Heart right ventricle (tissue), 16 donors: ENCODE measurements around the gene PTPN2. TPM values are rescaled to one million over a fixed set of nuclear protein-coding genes. Genes with fewer than 3 reads are reported as not detected.

Experiments used
- ATAC-seq, 8 donors: fragments of 200-7000 bp; cut with Tn5 transposase; one replicate each; pipeline ENCODE4 v1.9.1; 2020; ENCODE audit warnings: mild to moderate bottlenecking in 8 of 8, moderate library complexity in 8 of 8, moderate number of reproducible peaks in 1 of 8
- DNase-seq, 2 donors: peaks; one replicate each; pipeline ENCODE4 v3.0.0-alpha.2; 2020
- H3K27ac ChIP-seq, 10 donors: fragments of 200-600 bp; sonication (generic) in 2 of 10; one replicate each; pipeline versions ENCODE4 v1.5.0 to v1.8.0; 2020 to 2022; ENCODE audit warnings: mild to moderate bottlenecking in 3 of 10
- H3K27me3 ChIP-seq, 7 donors: fragments of 200-600 bp; one replicate each; pipeline ENCODE4 v1.8.0; 2021 to 2022; ENCODE audit warnings: mild to moderate bottlenecking in 2 of 7
- H3K36me3 ChIP-seq, 9 donors: fragments of 200-600 bp; sonication (generic) in 1 of 9; one replicate each; pipeline versions ENCODE4 v1.5.0 to v1.8.0; 2020 to 2022; ENCODE audit warnings: mild to moderate bottlenecking in 2 of 9
- H3K4me1 ChIP-seq, 9 donors: fragments of 200-600 bp; sonication (generic) in 1 of 9; one replicate each; pipeline versions ENCODE4 v1.5.0 to v1.8.0; 2020 to 2022; ENCODE audit warnings: mild to moderate bottlenecking in 4 of 9
- H3K4me3 ChIP-seq, 10 donors: fragments of 200-600 bp; sonication (generic) in 2 of 10; one replicate each; pipeline versions ENCODE4 v1.5.0 to v1.8.0; 2020 to 2022; ENCODE audit warnings: mild to moderate bottlenecking in 7 of 10, moderate library complexity in 2 of 10
- H3K9me3 ChIP-seq, 11 donors: fragments of 200-600 bp in 10 of 11; sonication (generic) in 2 of 11; one replicate each; pipeline versions ENCODE4 v1.5.0 to v1.8.0; 2013 to 2022; ENCODE audit warnings: mild to moderate bottlenecking in 2 of 11, control low read depth in 1 of 11, moderate library complexity in 1 of 11
- CTCF ChIP-seq, 9 donors: fragments of 200-600 bp; sonication (generic) in 2 of 9; IDR thresholded peaks; one replicate each; pipeline versions ENCODE4 v1.5.0 to v1.8.0; 2021 to 2022; ENCODE audit warnings: antibody characterized with exemption in 9 of 9, mild to moderate bottlenecking in 5 of 9, moderate library complexity in 1 of 9
- whole genome bisulfite sequencing, 2 donors: extraction: QIAGEN DNeasy Blood & Tissue Kit; methylation state at CpG; one replicate each; pipeline ENCODE4 v1.1.7; 2013; ENCODE audit warnings: inconsistent platforms in 1 of 2; 5-methylcytosine and 5-hydroxymethylcytosine counted together
- intact Hi-C, 10 donors: fragments of 100-400 bp; cut with DNase I; formaldehyde crosslinking; loops; one replicate each; pipeline versions ENCODE4 v1.11.1 to v1.14.2; 2022
- polyA plus RNA-seq, 2 donors: library from polyadenylated mRNA; stranded (reverse); fragments of 200-250 nt; gene quantifications; one replicate each; pipeline ENCODE4 v1.2.3, GENCODE V29; 2013
- total RNA-seq, 10 donors: library from RNA; stranded (reverse); fragmentation: NEBNext Ultra II Directional in 3 of 10; extraction: Animal tissue kit (Norgen Biotek cat#: 25700) in 3 of 10; gene quantifications; one replicate each; pipeline versions ENCODE4 v1.2.1 to v1.2.4, GENCODE V29; 2021 to 2023
- donor health status: Arrhythmogenic right ventricular cardiomyopathy.
- donor health status: ischemic (EF 13 %, LVEDD 7.1; RV severe dilation, severe dysfunction).
- donor health status: healthy with polysubstance abuse.
- donor health status: DM: no; HTN: yes; CAD: no.
- donor health status: DM: no; HTN: no; CAD: no.
- donor health status: ischemic (EF 25% LVEDD 6.9; RV normal size, moderate dysfunction).
- donor health status: ischemic (EF 25% LVEDD 5.7; RV mildly dilated, moderate dysfunction).
- donor health status: healthy.
- donor health status: DM: yes; HTN: yes; CAD: no.
- donor health status: Ischemic cardiomyopathy.
- donor health status: ischemic (EF 35%, LVEDD 5.7; RV mildly dilated, moderate dysfunction).
- donor health status: nonischemic (EF 11% LVEDD 7.7; RV severe dilation, severe dysfunction).
- donor health status: DM: yes; HTN: yes; CAD: no.
- donor health status: PGD.
- donor health status: ischemic (EF 29% LVEDD 5.4; RV normal size, mild dysfunction).
- donor health status: nonischemic (EF 23%, LVEDD 6.1; RV moderate dilation, normal function).

The PTPN2 gene
- total and polyA plus RNA-seq, 12 donors = 10.5 to 19.5 (median 13.5) TPM

DNA sequence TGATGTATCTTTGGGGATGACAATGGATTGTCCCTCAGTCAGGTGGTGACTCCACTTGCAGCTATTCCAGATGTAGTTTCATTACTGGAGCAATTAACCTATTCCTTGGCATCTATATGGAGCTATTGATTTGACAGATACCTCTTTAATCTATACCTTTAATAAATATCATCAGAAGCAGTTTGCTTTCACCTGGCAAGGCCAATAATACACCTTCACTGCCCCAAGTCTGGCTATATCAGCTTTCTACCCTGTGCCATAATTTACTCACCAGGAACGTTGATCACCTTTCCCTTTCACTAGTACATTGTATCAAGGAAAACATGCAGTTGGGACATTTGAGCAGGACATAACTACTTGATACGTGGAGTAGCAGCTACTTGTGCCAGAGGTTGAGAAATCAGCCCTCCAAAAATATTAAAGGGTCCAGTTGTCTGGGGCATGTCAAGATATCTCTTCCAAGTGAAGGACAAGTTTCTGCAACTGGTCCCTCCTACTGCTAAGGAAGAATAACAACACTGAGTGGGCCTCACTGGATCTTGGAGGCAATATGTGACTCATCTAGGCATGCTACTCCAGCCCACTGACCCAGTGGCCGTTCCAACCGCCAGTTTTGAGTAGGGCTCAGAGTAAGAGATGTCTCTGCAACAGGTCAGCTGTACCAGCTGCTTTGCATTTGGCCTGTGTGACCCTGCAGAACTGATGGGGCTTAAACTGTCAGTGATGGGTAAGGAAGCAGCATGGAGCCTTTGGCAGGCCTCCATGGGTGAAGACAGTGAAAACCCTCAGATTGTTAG is 114.2 kb downstream of the PTPN2 start:
- no peak for TF ChIP-seq CTCF (IDR thresholded peaks at IDR 0.05)
- intact Hi-C loops = no loop called here
- DNase-seq (no peak), ATAC-seq (no peak)
- Histone ChIP-seq H3K9me3 (no peaks in the 10 kb centered on the region), H3K4me1 (no peaks in the 10 kb centered on the region), H3K27me3 (peaks cover 0 to 4% (median 0%) of the 10 kb centered on the region in 7 donors), H3K36me3 (no peaks in the 10 kb centered on the region), H3K27ac (no peak overlapping the region), H3K4me3 (no peak overlapping the region)
- WGBS, 2 donors = 80 to 84% methylated on average over 4 of the region's 4 CpGs

DNA sequence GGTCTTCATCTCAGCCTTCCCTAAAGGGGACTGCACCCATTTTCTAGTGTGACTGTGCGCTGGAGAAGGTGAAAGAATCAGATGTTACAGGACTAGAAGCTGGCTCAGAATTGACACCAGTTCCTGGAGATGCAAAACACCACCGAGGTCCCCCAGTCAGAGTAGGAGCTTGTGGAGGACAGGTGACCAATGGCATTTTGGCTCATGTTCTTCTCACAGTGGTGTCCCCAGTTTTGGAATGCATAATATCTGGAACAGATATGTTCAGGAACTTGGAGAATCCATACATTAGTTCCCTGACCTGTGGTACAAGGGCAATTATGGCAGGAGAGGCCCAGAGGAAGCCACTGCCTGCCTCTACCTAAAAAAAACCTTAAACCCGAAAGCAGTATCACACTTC is 114.9 kb downstream of the PTPN2 start:
- H3K27ac ChIP-seq = no peak overlapping the region
- WGBS, 2 donors = 90 to 94% methylated on average over 3 of the region's 3 CpGs
- no peak overlapping the region for H3K4me3 ChIP-seq
- no peak for TF ChIP-seq CTCF (IDR thresholded peaks at IDR 0.05)
- no peak for DNase-seq
- no peaks in the 10 kb centered on the region for H3K36me3 ChIP-seq
- ATAC-seq = no peak
- H3K4me1 ChIP-seq = no peaks in the 10 kb centered on the region
- intact Hi-C loops = no loop called here
- H3K27me3 ChIP-seq = peaks cover 0 to 4% (median 0%) of the 10 kb centered on the region in 7 donors
- no peaks in the 10 kb centered on the region for H3K9me3 ChIP-seq

GRCh38 chr18:12768625-12769024 is 115.4 kb downstream of the PTPN2 start:
- 77 to 78% methylated on average over 3 of the region's 3 CpGs for WGBS, 2 donors
- TF ChIP-seq CTCF (IDR thresholded peaks at IDR 0.05) = no peak
- DNase-seq (no peak), ATAC-seq (no peak)
- no peak overlapping the region for H3K27ac ChIP-seq
- no peak overlapping the region for H3K4me3 ChIP-seq
- H3K27me3 ChIP-seq = peaks cover 0 to 4% (median 0%) of the 10 kb centered on the region in 7 donors
- H3K4me1 ChIP-seq = no peaks in the 10 kb centered on the region
- no peaks in the 10 kb centered on the region for H3K36me3 ChIP-seq
- H3K9me3 ChIP-seq = no peaks in the 10 kb centered on the region
- intact Hi-C loops = no loop called here

DNA sequence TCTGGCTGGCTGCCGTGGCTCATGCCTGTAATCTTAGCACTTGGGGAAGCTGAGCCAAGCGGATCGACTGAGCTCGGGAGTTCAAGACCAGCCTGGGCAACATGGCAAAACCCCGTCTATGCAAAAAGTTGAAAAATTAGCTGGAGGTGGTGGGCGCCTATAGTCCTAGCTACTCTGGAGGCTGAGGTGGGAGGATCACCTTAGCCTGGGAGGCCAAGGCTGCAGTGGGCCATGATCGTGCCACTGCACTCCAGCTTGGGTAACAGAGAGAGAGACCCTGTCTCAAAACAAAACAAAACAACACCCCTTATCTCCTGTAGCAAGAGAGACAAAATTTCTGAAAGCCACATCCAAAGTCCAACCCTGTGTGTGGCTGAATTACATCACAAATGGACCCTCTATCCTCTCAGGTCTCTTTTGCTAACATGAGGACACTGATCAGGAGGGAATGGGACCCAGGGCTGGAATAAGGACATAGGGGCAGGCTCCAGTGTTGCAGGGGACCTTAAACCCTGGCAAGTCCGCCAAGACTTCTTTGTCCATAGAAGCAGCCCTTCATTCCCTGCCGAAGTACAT is 116.4 kb downstream of the PTPN2 start:
- no peaks in the 10 kb centered on the region for H3K4me1 ChIP-seq
- no peak for TF ChIP-seq CTCF (IDR thresholded peaks at IDR 0.05)
- no peak for DNase-seq
- no peak for ATAC-seq
- intact Hi-C loops = no loop called here
- no peaks in the 10 kb centered on the region for H3K9me3 ChIP-seq
- H3K36me3 ChIP-seq = no peaks in the 10 kb centered on the region
- H3K4me3 ChIP-seq = no peak overlapping the region
- 93 to 95% methylated on average over 9 of the region's 9 CpGs for WGBS, 2 donors
- peaks cover 0 to 4% (median 0%) of the 10 kb centered on the region in 7 donors for H3K27me3 ChIP-seq
- no peak overlapping the region for H3K27ac ChIP-seq
